HG02852 (cell line): ENCODE data around the gene ATG12.
"Not testable (repeated sequence)": the region's sequence is repeated elsewhere in the genome, so short reads cannot be mapped to it uniquely, and the experiment has no call there.

Source experiments
- ATAC-seq: cut with Tn5 transposase; IDR thresholded peaks from one replicate; pipeline ENCODE4 v1.9.1; 2021; ENCODE audit warnings: mild to moderate bottlenecking, moderate library complexity; ENCODE audit not compliant: unreplicated experiment

ATG12 gene

DNA sequence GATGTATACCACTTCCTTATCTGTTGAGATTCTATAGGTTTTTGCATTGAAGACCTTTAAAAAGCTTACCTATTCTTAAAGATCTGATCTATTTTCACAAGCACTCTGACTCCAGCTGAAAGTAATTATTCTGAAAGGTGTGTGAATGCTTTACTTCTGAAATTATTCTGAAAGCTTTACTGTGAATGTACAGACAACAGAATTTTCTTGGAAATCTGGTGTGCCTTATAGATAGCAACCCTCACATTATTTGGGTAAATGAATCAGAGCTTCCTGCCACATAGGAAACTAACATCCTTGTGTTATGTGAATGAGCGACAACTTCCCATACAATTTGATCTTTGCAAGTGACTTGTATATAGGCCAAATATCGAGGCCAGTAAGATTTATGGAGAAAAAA, 31.4 kb downstream of the ATG12 start:
- ATAC-seq: no peak

DNA sequence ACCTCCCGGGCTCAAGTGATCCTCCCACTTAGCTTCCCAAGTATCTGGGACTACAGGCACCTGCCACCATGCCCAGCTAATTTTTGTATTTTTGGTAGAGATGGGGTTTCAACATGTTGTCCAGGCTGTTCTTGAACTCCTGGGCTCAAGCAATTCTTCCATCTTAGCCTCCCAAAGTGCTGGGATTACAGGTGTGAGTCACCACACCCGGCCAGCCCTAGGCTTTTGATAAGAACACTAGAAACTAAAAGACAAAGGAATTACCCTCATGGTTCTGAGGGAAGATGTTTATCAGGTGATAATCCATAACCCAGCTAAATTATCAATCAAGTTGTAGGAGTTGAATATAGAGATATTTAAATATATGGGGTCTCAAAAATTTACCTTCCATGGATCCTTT, 33.3 kb downstream of the ATG12 start:
- ATAC-seq: not testable (repeated sequence)

GRCh38 chr5:115807654-115808052, 33.7 kb downstream of the ATG12 start:
- ATAC-seq: no peak

- no peak for ATAC-seq
Observed at GRCh38 chr5:115806986-115807653, 34.2 kb downstream of the ATG12 start.

DNA sequence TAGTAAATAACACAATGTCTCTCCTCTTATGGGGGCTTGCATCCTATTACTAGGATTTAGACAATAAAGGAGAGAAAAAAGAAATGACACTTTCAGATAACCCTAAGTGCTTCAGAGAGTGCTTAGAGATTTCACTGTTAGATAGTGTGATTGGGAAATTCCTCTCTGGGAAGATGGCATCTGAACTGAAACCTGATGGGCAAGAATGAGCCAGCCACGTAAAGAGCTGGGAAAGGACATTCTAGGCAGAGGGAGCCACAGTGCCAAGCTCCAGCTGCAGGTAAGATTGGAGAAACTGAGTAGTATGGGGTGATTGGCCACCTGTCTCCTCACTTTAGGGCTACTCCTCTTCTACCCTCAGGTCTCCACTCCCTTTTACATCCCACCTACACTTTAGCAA, 39.4 kb downstream of the ATG12 start:
- no peak for ATAC-seq

DNA sequence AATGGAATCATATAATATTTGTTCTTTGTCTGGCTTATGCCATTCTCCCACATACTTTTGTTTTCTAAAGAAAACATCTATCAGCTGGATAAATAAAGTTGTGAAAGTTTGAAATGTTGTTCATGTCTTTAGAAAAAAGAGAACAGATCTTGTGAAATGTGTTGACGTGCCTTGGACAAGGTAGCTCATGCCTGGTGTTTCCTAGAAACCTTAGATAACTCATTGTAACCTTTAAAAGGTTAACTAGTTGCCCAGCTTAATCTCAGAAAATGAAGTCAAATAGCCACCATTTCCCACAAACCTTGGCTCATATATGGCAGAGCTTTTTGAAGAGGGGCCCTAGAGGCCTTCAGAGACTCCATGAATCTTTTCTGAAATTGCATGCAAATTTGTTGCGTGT, 40.2 kb downstream of the ATG12 start:
- ATAC-seq: no peak

- no peak for ATAC-seq
Observed at GRCh38 chr5:115800108-115800507, 41.3 kb downstream of the ATG12 start.

DNA sequence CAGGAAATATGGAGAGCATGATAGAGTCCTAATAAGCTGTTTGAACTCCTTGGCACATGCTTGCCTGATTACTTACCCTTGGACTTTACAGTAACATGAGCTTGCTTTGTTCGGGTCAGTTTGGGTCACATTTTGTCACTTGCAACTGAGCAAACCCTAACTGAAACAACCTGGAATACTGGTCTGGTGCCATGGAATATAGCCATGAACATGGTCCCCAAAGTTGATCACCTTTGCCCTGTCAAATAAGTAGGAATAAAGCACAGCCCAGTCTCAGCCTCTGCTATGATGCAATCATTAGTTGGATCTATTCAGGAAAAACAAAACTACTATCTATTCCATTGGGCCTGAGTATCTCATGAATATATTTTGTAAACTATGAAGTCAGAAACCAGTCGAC, 43.1 kb downstream of the ATG12 start:
- no peak for ATAC-seq

GRCh38 chr5:115796656-115797055, 44.7 kb downstream of the ATG12 start:
- no peak for ATAC-seq

DNA sequence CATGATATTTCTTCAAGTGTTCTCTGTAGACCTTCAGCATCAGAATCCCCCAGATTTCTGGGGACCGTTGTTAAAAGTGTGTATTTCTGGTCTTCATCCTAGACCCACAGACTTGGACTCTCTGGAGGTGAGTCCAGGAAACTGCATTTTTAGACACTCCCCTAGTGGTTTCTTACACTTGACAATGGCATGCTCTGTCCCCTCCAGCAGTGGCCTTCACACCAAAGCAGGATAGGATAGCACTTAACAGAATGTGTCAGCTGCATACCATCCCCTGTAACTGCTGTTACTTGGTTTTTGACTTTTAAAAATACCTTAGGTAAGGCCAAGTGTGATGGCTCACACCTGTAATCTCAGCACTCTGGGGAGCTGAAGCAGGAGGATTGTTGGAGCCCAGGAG, 45.7 kb downstream of the ATG12 start:
- no peak for ATAC-seq

DNA sequence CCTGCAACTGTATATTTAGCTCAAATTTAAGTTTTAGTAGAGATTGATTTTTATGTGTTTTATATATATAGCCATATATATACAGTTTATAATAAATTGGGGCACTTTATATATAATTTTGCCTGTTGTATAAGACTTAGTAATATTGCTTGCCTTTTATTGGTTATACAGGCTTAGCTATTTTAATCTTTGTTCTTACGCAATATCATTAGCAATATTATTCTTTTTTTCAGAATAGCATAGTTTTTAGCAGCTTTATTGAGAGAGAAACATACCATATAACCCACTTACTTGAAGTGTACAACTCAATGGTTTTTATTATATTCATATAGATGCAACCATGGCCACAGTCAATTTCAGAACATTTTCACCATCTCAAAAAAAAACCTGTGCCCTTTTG, 52.9 kb downstream of the ATG12 start:
- no peak for ATAC-seq

GRCh38 chr5:115787426-115787825, 53.9 kb downstream of the ATG12 start:
- ATAC-seq: no peak

- no peak for ATAC-seq
Observed at GRCh38 chr5:115785381-115786065, 55.8 kb downstream of the ATG12 start.

- no peak for ATAC-seq
Observed at GRCh38 chr5:115778417-115778816, 62.9 kb downstream of the ATG12 start.
